ENCODE data around the gene TFAP2B. TPM values are rescaled to one million over a fixed set of nuclear protein-coding genes. Genes with fewer than 3 reads are reported as not detected.

Gene TFAP2B
- total RNA-seq, 1 donor from 2014 or later: not detected

DNA sequence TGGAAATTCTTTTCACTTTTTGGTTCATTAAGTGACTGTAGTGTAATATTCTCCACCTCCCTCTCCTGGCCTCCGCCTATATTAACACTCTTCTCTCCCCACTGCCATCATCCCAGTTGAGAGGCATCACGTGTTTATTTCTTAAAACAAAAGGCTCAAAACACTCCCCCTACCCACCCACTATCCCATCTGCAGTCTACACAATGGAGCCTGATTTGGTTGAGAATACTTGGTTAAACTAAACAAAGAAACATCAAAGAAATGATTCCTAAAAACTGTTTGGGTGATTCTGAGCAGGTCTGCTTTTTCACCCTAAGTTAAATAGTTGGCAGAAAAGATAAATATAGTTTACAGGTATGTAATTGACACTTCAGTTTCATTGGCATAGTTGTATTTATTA, 5.9 kb downstream of the TFAP2B start:
- no peak for ATAC-seq
- intact Hi-C loops (cut with DNase I): no loop called here
- H3K36me3 ChIP-seq: no peaks in the 10 kb centered on the region

DNA sequence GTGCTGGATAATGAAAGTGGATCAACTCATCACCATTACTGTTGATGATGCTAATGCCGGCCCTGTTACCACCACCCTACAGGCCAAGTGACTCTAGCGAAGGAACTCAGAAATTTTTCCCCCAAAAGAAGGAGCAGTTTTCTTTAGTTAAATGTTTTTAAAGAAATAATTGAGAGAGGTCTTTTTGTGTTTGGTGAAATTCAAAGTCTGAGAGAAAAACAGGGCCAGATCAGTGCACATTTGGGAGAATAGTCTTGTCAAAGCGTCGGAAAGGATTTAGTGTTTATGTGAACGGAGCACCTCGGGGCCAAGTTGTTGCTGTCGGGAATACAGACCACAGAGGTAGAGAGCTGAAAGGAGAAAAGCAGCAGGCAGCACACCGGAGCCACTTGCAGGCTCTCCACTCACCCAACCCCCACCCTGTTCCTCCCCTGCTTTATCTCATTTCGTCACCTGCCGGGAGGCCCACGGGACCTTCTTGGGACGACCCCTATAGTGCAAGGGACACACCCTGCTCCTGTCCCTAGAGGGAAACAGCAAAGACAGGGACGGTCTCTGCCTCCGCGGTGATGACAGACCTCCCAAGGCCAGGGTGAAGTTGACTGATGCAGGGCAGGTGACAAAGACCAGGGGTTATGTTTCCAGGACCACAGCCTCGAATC, 6.8 kb downstream of the TFAP2B start:
- Histone ChIP-seq H3K36me3 (no peaks in the 10 kb centered on the region), H3K27me3 (ENCODE audit: low read depth) (peaks cover 88% of the 10 kb centered on the region), H3K27ac (no peak overlapping the region), H3K9me3 (no peaks in the 10 kb centered on the region), H3K4me3 (no peak overlapping the region), H3K4me1 (peaks cover 3% of the 10 kb centered on the region)
- no peak for DNase-seq
- no peak for ATAC-seq
- intact Hi-C loops (cut with DNase I): no loop called here
- TF ChIP-seq, protein P1, sequence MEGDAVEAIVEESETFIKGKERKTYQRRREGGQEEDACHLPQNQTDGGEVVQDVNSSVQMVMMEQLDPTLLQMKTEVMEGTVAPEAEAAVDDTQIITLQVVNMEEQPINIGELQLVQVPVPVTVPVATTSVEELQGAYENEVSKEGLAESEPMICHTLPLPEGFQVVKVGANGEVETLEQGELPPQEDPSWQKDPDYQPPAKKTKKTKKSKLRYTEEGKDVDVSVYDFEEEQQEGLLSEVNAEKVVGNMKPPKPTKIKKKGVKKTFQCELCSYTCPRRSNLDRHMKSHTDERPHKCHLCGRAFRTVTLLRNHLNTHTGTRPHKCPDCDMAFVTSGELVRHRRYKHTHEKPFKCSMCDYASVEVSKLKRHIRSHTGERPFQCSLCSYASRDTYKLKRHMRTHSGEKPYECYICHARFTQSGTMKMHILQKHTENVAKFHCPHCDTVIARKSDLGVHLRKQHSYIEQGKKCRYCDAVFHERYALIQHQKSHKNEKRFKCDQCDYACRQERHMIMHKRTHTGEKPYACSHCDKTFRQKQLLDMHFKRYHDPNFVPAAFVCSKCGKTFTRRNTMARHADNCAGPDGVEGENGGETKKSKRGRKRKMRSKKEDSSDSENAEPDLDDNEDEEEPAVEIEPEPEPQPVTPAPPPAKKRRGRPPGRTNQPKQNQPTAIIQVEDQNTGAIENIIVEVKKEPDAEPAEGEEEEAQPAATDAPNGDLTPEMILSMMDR (IDR thresholded peaks at IDR 0.05): no peak

More for the DNA sequence above, 5.9 kb downstream of the TFAP2B start:
- Histone ChIP-seq H3K27me3 (ENCODE audit: low read depth) (peaks cover 88% of the 10 kb centered on the region), H3K4me1 (peaks cover 12% of the 10 kb centered on the region), H3K27ac (no peak overlapping the region), H3K9me3 (no peaks in the 10 kb centered on the region), H3K4me3 (no peak overlapping the region)
- DNase-seq: no peak
- TF ChIP-seq, protein P1 (IDR thresholded peaks at IDR 0.05): no peak

DNA sequence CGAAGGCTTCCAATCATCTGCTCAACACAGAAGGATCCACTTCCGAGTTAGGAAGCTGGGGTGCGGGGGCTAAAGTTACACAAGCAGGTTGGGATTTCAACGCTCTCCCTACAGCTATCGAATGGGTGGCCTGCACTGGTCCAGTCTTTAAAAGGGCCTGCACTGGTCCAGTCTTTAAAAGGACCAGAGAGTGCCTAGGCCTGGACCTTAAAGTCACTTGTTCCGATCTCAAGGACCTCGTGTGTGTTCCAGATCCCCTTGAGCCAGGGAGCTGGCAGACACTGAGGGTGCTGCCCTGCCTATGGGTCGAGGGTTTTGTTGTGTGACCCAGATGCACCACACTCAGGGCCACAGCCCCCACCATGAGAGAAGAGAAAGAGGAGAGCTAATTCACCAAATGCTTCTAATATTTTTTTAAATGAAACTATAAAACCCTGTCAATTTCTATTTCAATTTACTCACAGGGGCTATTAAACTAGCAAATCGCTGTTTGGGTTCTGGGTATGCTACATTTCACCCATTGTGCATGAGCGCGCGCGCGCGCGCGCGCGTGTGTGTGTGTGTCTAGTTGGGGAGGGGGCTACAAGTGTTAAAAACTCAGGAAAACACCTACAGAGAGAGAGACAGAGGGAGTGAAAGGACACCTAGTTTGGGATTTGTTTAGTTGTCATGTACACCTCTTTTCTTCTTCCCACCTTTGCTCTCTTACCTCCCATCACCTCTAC, 7.5 kb downstream of the TFAP2B start:
- Histone ChIP-seq H3K4me3 (no peak overlapping the region), H3K36me3 (no peaks in the 10 kb centered on the region), H3K4me1 (no peaks in the 10 kb centered on the region), H3K9me3 (no peaks in the 10 kb centered on the region), H3K27me3 (ENCODE audit: low read depth) (peaks cover 88% of the 10 kb centered on the region), H3K27ac (no peak overlapping the region)
- intact Hi-C loops (cut with DNase I): no loop called here
- TF ChIP-seq, protein P1 (IDR thresholded peaks at IDR 0.05): no peak
- DNase-seq (no peak), ATAC-seq (peak in 1 of 2 donors; percentile 11)

DNA sequence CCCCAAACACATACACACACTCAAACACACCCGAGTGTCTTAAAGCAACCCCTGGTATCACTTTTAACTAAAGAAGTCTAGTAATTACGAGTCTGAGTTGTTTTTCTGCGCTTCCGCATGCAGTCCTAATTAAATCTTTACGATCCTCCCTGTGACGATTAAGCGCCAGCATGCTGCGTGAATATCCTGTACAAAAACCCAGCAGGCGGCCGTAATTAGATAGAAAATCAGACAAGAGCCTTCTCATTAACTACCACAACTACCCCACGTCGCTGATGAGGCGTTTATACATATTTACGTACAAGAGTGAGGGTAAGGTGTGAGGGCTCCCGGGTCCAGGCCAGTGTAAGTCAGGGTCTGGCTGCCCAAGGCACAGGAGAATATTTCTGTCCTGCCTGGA, 8.1 kb downstream of the TFAP2B start:
- DNase-seq (no peak), ATAC-seq (no peak)
- intact Hi-C loops (cut with DNase I): no loop called here
- no peak overlapping the region for H3K4me3 ChIP-seq
- TF ChIP-seq, protein P1 (IDR thresholded peaks at IDR 0.05): no peak
- no peak overlapping the region for H3K27ac ChIP-seq
- no peaks in the 10 kb centered on the region for H3K9me3 ChIP-seq
- H3K4me1 ChIP-seq: no peaks in the 10 kb centered on the region
- H3K27me3 ChIP-seq (ENCODE audit: low read depth): peaks cover 88% of the 10 kb centered on the region
- H3K36me3 ChIP-seq: no peaks in the 10 kb centered on the region

DNA sequence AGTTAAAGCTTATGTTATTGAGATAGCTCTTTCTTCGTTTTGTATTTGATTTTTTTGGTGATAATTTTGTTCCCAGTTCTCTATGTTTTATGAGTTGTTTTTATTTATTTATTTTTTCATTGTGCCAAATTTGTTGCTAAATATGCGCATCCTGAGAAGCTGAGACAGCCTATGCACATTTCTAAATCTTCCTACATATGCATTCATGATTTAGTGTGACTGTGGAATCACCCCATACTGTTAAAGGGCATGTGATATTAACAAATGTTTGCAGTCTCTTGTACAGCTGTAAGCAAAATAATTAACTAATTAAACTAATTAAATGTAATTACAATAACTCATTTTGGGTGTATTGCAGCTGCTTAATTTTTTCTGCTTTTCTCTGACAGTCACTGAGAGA, 10.4 kb downstream of the TFAP2B start:
- peaks cover 79% of the 10 kb centered on the region for H3K27me3 ChIP-seq (ENCODE audit: low read depth)
- no peak for DNase-seq
- no peak for ATAC-seq
- no peak overlapping the region for H3K4me3 ChIP-seq
- H3K4me1 ChIP-seq: no peaks in the 10 kb centered on the region
- intact Hi-C loops (cut with DNase I): no loop called here
- no peaks in the 10 kb centered on the region for H3K9me3 ChIP-seq
- H3K27ac ChIP-seq: no peak overlapping the region
- TF ChIP-seq, protein P1 (IDR thresholded peaks at IDR 0.05): no peak
- no peaks in the 10 kb centered on the region for H3K36me3 ChIP-seq

Data from lower lobe of right lung (tissue), 2 donors.